HL-60 (cell line): ENCODE measurements around the gene CNTN1.

Experiments used
- CTCF ChIP-seq: IDR thresholded peaks from one replicate; pipeline ENCODE4 v1.5.1; 2011; ENCODE audit warnings: low read length, control low read depth, inconsistent platforms; ENCODE audit not compliant: insufficient read depth
- GABPA ChIP-seq: IDR thresholded peaks from 2 replicates; pipeline ENCODE4 v1.6.1; 2012; ENCODE audit warnings: low read depth
- REST ChIP-seq: IDR thresholded peaks from 2 replicates; pipeline ENCODE4 v1.6.1; 2012; ENCODE audit warnings: low read depth; ENCODE audit not compliant: insufficient replicate concordance

- no peak for TF ChIP-seq CTCF
- TF ChIP-seq REST = no peak
- no peak for TF ChIP-seq GABPA
Measured at GRCh38 chr12:40688085-40688725, 4.0 kb upstream of the CNTN1 start.
